Posterior vena cava (tissue), 2 donors: ENCODE measurements around the gene KLHDC4. TPM values are rescaled to one million over a fixed set of nuclear protein-coding genes. Genes with fewer than 3 reads are reported as not detected.

Experiments used
- DNase-seq: peaks from one replicate; pipeline ENCODE4 v3.0.0-alpha.2; 2020; ENCODE audit warnings: low spot score
- intact Hi-C, 2 donors: fragments of 100-400 bp; cut with DNase I; formaldehyde crosslinking; loops; one replicate each; pipeline versions ENCODE4 v1.14.1 to v1.14.2; 2022 to 2023
- total RNA-seq, 2 donors: library from RNA; stranded (reverse); fragmentation: NEBNext Ultra II Directional; extraction: Animal tissue kit (Norgen Biotek cat#: 25700); gene quantifications; one replicate each; pipeline ENCODE4 v1.2.1, GENCODE V29; 2021
- donor health status: DM: yes; HTN: yes; CAD: no.
- donor health status: DM: yes; HTN: yes; CAD: no.

The KLHDC4 gene
- total RNA-seq, 2 donors from 2014 or later = 19.8 to 21.9 TPM

- DNase-seq = no peak
- intact Hi-C loops = no loop called here
These were observed 59.3 kb downstream of the KLHDC4 start for GRCh38 chr16:87706278-87707000.

GRCh38 chr16:87705771-87706277, 60.0 kb downstream of the KLHDC4 start:
- intact Hi-C loops = no loop called here
- no peak for DNase-seq

GRCh38 chr16:87704754-87705353, 60.9 kb downstream of the KLHDC4 start:
- no peak for DNase-seq
- intact Hi-C loops = no loop called here

GRCh38 chr16:87703835-87704375, 61.9 kb downstream of the KLHDC4 start:
- DNase-seq = no peak
- intact Hi-C loops = no loop called here

GRCh38 chr16:87703071-87703470, 62.7 kb downstream of the KLHDC4 start:
- no peak for DNase-seq
- intact Hi-C loops = no loop called here

- intact Hi-C loops = no loop called here
- DNase-seq = no peak
These were observed 63.4 kb downstream of the KLHDC4 start for GRCh38 chr16:87702325-87702811.

- DNase-seq = no peak
- intact Hi-C loops = no loop called here
These were observed 64.3 kb downstream of the KLHDC4 start for GRCh38 chr16:87701505-87701921.

- intact Hi-C loops = no loop called here
- DNase-seq = no peak
These were observed 64.7 kb downstream of the KLHDC4 start for GRCh38 chr16:87701078-87701460.

GRCh38 chr16:87700406-87701077, 65.2 kb downstream of the KLHDC4 start:
- intact Hi-C loops = no loop called here
- no peak for DNase-seq

- DNase-seq = no peak
- intact Hi-C loops = no loop called here
These were observed 67.0 kb downstream of the KLHDC4 start for GRCh38 chr16:87698676-87699199.

GRCh38 chr16:87698241-87698640, 67.5 kb downstream of the KLHDC4 start:
- DNase-seq = no peak
- intact Hi-C loops = no loop called here

- intact Hi-C loops = no loop called here
These were observed 68.0 kb downstream of the KLHDC4 start for GRCh38 chr16:87697792-87698191.

GRCh38 chr16:87697256-87697655, 68.5 kb downstream of the KLHDC4 start:
- intact Hi-C loops = no loop called here
- DNase-seq = no peak

More at GRCh38 chr16:87697792-87698191, 68.0 kb downstream of the KLHDC4 start:
- no peak for DNase-seq

- intact Hi-C loops = no loop called here
- DNase-seq = no peak
These were observed 69.1 kb downstream of the KLHDC4 start for GRCh38 chr16:87696726-87697125.

GRCh38 chr16:87695534-87695933, 70.3 kb downstream of the KLHDC4 start:
- intact Hi-C loops = no loop called here
- DNase-seq = no peak

GRCh38 chr16:87694441-87695125, 71.2 kb downstream of the KLHDC4 start:
- intact Hi-C loops = no loop called here
- DNase-seq = no peak

GRCh38 chr16:87693827-87694226, 72.0 kb downstream of the KLHDC4 start:
- intact Hi-C loops = no loop called here
- DNase-seq = no peak

- intact Hi-C loops = no loop called here
- DNase-seq = no peak
These were observed 73.0 kb downstream of the KLHDC4 start for GRCh38 chr16:87692756-87693155.

GRCh38 chr16:87692176-87692575, 73.6 kb downstream of the KLHDC4 start:
- intact Hi-C loops = no loop called here
- no peak for DNase-seq
